ENCODE results near the gene CADPS2.

- TF ChIP-seq KDM1A (IDR thresholded peaks at IDR 0.05; ENCODE audit: borderline replicate concordance) (no peak), RCOR1 (conservative IDR thresholded peaks at IDR 0.05; ENCODE audit: low read depth, low read length) (no peak), FOXM1 (IDR thresholded peaks at IDR 0.05; ENCODE audit: low read depth, low read length) (no peak), YY1 (IDR thresholded peaks at IDR 0.05; ENCODE audit: low read depth, low read length) (no peak)
These were observed 209.1 kb downstream of the CADPS2 start for GRCh38 chr7:122677149-122677548.
